GM12875 (cell line): ENCODE measurements around the gene SLC16A12.

Source experiments
- H3K4me3 ChIP-seq: one replicate; pipeline ENCODE4 v1.5.1; 2011; ENCODE audit warnings: low read depth, low read length, control low read depth
- TF ChIP-seq, protein P1 (sequence below): IDR thresholded peaks from 2 replicates; pipeline ENCODE4 v1.5.1; 2011; ENCODE audit warnings: low read depth, mild to moderate bottlenecking, control low read depth, inconsistent platforms, low read length, moderate library complexity, borderline replicate concordance; ENCODE audit not compliant: insufficient read depth

The SLC16A12 gene

DNA sequence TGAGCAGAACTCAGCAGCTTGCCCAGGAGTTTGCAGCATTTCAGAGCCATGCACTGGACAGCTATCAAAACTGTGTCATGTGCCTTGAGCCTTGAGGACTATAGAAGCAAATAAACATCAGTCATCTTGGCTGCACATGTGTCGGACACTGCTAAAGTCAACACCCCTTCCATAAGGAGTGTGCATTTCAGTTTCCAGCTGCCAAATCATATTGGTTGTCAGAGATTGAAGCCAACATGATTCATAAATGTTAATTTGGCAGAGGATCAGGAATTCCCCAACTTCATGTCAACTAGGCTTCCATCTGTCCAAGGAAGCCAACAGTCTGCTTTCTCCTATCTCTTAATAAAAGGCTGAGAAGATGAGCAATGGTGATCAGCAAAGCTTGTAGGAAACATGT lies 32.8 kb downstream of the SLC16A12 start:
- TF ChIP-seq, protein P1, sequence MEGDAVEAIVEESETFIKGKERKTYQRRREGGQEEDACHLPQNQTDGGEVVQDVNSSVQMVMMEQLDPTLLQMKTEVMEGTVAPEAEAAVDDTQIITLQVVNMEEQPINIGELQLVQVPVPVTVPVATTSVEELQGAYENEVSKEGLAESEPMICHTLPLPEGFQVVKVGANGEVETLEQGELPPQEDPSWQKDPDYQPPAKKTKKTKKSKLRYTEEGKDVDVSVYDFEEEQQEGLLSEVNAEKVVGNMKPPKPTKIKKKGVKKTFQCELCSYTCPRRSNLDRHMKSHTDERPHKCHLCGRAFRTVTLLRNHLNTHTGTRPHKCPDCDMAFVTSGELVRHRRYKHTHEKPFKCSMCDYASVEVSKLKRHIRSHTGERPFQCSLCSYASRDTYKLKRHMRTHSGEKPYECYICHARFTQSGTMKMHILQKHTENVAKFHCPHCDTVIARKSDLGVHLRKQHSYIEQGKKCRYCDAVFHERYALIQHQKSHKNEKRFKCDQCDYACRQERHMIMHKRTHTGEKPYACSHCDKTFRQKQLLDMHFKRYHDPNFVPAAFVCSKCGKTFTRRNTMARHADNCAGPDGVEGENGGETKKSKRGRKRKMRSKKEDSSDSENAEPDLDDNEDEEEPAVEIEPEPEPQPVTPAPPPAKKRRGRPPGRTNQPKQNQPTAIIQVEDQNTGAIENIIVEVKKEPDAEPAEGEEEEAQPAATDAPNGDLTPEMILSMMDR, result no peak
- H3K4me3 ChIP-seq, result no peak overlapping the region

DNA sequence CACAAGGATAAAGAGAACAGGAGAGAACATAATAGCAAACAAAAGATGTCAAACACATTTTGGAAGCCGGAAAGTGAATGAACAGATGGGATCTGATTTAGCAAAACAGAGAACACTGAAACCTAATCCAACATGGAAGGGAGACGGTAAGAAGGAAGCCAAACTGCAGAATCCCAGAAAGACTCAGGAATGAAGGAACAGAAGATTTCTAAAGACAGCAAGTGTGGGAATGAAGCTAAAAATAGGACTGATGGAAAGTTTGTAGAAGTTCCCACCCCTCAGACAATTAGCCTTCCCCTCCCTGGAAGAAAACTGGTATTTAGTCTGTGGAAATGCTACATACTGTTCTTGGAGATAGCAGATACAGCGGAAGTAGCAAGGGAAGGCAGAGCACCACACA lies 40.8 kb downstream of the SLC16A12 start:
- TF ChIP-seq, protein P1, result no peak
- no peak overlapping the region for H3K4me3 ChIP-seq

DNA sequence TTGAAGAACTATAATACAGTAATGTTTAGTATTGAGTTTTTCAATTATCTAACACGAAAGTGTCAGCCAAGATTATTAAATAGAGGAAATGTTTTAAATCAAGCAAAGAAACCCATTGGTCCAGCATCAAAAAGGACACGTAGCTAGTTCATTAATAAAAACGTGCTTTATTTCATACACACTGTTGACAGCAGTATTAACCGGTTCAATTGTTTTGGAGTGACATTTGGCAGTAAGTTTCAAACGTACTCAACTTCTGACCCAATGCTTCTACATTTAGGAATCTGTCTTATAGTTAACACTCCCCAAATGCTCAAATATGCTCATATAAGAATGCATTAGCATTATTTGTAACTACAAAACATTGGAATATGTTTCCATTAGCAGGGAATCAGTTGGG lies 41.3 kb downstream of the SLC16A12 start:
- TF ChIP-seq, protein P1, result no peak

DNA sequence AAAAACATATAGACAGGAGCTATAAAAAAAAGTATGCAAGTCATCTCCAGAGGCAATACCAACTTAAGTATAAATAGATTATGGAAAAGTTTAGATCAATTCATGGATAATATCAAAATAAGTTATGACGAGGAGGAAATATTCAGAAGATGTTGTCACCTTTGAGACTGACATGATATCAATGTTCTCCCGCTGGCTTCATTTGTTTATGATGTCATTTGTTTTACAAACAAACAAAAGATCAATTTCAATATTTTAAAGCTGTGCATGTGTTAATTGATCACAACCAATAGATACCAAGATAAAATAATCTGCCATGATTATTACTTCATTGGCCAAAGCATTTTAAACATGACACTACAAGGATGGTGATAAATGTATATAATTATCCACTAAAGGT lies 43.5 kb downstream of the SLC16A12 start:
- TF ChIP-seq, protein P1, result no peak
- H3K4me3 ChIP-seq, result no peak overlapping the region

More for the DNA sequence above, 41.3 kb downstream of the SLC16A12 start:
- H3K4me3 ChIP-seq, result no peak overlapping the region

DNA sequence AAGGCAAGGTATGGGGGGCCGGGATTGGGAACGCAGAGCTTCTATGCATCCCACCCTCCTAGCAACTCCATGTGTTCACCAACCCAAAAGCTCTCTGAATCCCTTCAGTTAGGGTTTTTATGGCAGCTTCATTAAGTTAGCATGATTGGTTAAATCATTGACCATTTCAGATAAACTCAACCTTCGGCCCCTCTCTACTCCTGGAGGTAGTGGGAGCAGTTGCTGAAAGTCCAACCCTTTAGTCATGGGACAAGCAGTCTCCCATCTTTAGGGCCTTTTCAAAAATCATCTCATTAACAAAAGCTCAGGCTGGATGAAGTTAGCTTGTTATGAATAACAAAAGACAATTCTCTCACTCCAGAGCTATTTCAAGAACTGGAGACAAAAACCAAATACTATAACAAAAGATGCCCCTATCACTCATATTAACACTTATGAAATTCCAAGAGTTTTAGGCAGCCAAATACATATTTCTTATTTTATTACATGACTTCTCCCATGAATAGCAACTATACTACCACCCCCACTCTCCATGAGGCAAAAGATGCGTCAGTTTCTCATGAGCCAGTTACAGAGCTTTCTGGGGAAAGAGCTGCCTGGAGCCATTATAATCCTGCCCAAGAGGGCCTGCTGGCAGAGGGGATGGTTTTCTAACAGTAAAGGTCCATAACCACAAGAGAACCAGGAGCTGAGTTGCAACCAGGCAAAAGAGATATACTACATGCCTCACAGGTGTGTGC lies 44.6 kb downstream of the SLC16A12 start:
- TF ChIP-seq, protein P1, result no peak

DNA sequence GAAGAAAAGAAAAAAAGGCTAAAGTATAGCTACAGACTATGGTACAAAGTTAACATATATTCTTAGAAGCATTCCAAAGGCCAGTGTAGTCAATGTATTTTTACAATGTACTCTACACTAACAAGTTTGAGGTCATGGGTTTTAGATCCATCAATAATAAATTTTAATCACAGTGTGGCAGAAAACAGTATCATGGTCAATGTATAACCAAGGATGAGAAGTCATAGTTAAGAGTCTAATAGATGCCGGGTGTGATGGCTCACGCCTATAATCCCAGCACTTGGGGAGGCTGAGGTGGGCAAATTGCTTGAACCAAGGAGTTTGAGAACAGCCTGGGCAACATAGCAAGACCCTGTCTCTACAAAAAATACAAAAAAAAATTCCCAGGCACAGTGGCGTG lies 53.1 kb downstream of the SLC16A12 start:
- no peak overlapping the region for H3K4me3 ChIP-seq
- TF ChIP-seq, protein P1, result no peak

More for the DNA sequence above, 44.6 kb downstream of the SLC16A12 start:
- H3K4me3 ChIP-seq, result no peak overlapping the region

DNA sequence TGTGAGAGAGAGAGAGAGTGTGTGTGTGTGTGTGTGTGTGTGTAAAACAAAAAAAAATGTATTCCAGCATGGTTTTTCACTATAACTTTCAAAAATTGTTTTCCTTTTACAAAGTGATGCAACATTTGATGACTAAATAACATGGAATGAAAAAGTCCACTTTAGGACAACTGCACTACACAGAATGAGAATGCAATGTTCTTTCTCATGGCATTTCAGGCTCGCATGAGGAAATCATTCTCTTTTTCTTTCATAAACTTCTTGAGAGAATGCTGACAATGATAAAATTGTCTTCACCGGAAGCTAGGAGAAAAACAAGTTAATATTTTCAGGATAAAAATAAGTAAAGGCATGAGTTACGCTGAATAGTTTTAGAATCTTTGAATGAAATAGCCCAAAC lies 53.7 kb downstream of the SLC16A12 start:
- TF ChIP-seq, protein P1, result no peak
- H3K4me3 ChIP-seq, result no peak overlapping the region
